Activated CD4-positive, CD25-positive, alpha-beta regulatory T cell treated with anti-CD3 and anti-CD28 coated beads, Interleukin-2, amount 50 U/mL, for 24 hours (primary cell): ENCODE data around the gene SNED1.

Experiments
- ATAC-seq, 2 donors: fragments of 150-1000 bp; cut with Tn5 transposase; one replicate each; pipeline ENCODE4 v1.10.0; 2021; ENCODE audit warnings: mild to moderate bottlenecking in 1 of 2, moderate library complexity in 1 of 2

Gene SNED1

DNA sequence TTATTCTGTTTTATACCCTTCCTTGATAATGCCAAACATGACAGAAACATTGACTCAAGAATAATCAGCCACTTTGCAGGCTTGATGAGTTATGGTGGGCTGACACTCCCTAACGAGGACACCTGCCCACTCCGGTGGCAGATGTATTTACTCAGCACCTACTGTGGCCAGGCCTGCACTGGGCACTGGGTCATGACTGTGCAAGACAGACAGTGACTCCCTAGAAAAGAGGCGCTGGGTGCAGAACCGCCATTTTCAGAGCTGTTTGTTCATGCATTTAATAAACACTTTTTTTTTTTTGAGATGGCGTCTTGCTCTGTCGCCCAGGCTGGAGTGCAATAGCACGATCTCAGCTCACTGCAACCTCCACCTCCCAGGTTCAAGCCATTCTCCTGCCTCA is 32.5 kb downstream of the SNED1 start:
- ATAC-seq = no peak

DNA sequence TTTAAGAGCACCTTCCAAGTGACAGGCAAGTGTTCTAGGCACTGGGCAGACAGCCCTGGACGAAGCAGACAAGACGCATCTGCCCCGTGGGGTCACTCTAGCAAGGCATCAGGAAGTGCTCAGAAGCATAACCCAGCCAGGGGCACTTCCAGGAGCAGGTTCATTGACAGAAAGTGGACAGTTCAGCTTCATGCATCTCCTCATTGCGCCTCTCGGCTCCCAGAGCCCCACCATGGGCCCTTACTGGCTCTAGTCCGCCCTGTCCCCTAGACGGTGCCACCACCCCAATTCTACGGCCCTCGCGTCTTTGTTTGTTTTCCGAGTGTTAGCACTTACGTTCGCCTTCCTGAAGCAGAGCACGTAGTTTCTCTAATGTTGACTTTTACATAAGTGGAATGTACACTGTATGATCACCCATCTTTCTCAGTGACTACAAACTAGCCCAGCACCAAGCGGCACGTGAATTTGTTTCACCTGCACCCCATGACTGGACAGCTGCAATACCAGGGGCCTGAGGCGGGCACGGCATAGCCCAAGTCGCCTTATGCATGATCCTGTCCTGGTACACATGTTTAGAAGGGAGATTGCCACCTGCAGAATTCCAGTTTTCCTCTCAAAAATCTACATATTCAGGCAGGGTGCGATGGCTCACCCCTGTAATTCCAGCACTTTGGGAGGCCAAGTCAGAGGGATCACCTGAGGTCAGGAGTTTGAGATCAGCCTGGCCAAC is 33.2 kb downstream of the SNED1 start:
- ATAC-seq = no peak

GRCh38 chr2:241033336-241033987 is 35.0 kb downstream of the SNED1 start:
- no peak for ATAC-seq

DNA sequence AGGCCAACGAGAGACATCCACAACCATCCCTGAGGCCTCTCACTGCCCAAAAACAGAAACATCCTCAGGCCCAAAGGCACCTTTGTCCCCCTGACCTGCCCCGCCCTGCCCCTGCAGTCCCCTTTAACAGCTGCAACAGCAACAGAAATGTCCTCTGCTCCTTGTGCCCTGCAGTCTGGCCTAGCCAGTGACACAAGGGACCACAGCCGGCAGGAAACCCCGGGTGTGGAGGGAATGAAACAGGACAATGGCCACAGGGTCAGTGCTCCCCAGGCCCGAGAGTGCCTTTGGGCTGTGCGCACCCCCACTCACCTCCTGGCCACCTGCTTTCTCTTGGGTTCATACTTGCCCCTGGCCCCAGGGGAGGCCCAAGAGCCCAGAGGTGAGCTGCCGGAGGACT is 35.6 kb downstream of the SNED1 start:
- ATAC-seq = no peak

DNA sequence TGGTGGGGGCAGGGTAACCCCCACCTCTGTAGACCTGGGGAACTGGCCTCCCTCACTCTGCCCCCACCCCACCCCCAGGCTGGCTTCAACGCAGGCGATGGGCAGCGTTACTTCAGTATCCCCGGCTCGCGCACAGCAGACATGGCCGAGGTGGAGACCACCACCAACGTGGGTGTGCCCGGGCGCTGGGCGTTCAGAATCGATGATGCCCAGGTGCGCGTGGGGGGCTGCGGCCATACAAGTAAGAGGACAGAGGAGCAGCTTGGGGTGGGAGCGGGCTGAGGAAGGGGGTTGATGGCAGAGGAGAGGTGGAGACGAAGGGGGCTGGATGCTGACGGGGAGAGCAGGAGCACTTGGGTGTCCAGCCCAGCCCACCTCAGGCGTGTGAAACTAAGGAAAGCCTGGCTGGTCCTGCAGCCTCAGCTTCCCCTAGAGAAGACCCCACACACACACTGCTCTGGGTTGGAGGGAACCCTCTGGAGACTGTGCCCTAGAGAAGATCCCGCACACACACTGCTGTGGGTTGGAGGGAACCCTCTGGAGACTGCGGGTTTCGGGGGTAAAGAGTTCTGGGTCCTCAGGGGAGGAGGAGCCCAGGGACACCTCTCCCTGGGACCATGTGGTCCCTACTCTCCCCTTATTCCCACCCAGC is 36.2 kb downstream of the SNED1 start:
- ATAC-seq = no peak

DNA sequence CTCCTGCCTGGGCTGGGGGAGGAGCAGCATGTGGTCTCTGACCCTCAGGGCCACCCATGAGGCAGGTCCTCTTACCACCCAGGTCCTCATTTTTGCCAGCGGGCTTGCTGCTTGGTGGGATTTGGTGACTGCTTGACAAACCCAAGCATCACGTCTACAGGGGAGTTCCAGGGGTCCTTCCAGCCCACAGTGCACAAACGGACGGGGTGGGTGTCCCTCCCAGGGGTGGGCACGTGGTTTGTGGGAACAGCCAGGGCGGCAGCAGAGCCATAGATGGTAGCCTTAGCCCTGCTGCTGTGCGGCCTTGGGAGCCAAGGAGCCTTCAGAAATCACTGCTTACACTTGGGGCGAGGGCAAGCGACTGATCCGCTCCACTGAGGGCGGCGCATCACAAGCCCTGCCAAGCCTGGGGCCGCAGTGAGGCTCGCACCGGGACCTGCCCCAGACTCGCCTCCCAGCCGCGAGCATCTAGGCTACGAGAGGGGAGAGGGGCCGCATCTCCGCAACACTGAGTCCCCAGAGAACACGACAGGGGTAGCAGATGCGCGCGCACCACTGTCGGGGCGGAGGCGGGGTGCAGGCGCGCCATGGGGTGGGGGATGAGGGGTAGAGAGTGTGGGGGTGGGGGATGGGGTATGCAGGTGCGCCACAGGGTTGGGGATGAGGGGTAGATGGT is 36.9 kb downstream of the SNED1 start:
- ATAC-seq = no peak

DNA sequence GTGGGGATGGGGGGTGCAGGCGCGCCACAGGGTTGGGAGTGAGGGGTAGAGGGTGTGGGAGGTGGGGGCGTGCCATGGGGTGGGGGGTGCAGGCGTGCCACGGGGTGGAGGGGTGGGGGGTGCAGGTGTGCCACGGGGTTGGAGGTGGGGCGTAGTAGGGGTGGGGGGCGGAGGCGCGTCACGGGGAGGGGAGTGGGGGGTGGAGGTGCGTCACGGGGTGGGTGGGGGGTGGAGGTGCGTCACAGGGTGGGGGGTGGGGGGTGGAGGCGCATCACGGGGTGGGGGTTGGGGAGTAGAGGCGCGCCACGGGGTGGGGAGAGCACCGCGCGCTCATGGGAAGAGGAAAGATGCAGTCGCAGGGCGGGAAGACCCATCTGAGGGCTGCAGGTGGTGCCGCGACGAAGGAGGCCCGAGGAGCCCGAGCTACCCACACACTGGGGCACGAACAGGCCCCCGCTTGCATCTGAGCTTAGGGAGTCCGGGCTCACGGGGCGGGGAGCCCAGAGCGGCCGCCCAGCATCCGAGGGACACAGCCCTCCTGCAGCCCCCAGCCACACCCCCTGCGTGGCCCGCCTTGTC is 37.5 kb downstream of the SNED1 start:
- peak; percentile 11 to 27 for ATAC-seq

DNA sequence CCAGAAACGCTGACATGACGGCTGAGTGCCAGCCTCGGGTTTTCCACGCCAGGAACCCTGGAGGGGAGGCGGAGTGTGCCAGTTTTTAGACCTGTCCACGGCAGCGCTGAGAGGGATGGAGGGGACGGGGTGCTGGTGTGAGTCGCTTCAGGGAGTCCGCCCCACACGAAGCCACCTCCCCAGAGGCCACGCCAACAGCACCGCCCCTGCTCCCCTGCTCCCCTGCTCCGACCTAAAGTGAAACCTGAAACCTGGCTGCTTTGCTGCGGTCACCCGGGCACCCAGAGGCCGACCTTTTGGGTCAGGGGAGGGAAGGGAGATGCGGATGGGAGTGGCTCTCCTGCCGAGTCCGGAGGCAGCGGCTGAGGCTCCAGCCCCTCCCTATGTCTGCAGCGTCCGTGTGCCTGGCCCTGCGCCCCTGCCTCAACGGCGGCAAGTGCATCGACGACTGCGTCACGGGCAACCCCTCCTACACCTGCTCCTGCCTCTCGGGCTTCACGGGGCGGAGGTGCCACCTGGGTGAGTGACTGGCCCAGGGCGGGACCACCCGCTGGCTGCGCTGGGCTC is 38.1 kb downstream of the SNED1 start:
- peak; percentile 81 to 83 for ATAC-seq

GRCh38 chr2:241036964-241037421 is 38.6 kb downstream of the SNED1 start:
- peak; percentile 12 to 15 for ATAC-seq

DNA sequence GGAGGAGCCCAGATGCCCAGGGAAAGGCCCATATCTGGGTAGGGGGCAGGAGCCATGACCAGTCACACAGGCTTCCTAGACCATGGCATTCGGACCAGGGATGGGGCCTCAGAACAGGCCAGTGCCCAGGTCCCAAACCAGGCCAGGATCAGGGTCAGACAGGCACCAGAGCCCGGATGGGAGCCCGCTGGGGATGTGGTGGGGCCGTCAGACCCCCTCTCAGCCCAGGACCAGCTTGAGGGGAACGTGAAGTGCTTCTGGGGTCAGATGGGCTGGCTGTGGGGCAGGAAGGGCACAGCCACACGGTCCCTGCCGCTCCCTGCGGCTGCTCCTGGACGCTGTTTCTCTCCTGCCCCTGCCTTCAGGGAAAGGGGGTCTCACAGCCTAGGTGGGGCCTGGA is 39.1 kb downstream of the SNED1 start:
- ATAC-seq = no peak

DNA sequence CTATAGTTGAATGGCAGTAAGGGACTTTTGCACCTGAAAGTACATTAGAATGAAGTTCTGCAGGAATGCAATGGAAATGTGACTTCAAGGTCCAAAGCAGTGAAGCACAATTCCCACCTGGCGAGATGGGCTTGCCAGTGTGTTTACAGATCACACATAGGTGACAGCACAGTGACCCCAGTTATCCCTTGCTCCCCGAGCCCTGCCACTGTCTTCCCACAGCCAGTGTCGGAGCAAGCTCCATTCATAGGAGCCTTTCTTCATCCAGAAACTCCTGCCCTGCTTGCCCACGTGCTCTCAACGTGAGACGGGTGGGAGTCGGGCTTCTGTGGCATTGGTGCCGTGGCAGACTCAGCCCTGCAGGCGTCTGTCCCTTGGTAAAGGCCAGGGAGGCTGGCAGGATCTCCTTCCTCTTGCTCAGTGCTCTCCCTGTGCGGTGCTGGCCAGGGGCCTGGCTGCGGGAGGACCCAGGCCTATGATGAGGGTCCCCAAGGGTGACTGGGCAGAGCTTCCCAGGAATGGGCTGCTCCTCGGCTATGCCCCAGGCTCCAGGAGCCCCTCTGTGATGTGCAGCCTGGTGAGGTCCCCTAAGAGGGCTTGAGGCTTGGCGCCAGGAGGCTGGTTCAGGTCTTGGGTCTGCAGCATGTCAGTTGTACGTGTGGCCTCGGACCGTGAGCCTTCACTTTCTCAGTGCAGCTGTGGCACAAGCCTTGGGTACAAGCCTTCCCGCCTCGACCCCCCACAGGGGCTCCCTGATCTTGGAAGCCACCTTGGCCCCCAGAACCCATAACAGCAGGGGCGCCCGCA is 40.2 kb downstream of the SNED1 start:
- ATAC-seq = no peak

GRCh38 chr2:241039416-241039815 is 41.0 kb downstream of the SNED1 start:
- no peak for ATAC-seq

DNA sequence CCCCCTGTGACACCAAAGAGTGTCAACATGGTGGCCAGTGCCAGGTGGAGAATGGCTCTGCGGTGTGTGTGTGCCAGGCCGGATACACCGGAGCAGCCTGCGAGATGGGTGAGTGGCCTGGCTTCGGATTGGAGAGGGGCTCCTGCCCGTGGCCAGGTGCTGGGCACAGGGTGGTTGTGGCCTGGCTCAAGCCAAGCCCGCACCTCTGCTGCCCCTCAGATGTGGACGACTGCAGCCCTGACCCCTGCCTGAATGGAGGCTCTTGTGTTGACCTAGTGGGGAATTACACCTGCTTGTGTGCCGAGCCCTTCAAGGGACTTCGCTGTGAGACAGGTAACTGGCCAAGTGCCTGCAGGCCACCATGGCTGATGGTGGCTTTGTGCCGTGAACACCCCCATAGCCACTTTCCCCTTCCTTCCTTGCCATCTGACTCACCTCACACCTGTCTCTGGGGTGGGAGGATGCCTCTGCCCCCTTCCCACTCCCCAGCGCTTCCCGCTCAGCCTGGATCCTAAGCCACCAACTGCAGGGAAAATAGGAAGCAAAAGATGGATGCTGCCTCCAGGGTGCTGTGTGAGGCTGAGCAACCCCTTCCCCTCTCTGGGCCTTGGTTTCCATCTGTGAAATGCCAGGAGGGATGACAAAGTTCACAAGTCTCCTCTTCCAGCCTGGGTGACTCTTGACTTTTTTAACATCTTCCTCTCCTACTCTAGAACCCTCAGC is 41.8 kb downstream of the SNED1 start:
- no peak for ATAC-seq

DNA sequence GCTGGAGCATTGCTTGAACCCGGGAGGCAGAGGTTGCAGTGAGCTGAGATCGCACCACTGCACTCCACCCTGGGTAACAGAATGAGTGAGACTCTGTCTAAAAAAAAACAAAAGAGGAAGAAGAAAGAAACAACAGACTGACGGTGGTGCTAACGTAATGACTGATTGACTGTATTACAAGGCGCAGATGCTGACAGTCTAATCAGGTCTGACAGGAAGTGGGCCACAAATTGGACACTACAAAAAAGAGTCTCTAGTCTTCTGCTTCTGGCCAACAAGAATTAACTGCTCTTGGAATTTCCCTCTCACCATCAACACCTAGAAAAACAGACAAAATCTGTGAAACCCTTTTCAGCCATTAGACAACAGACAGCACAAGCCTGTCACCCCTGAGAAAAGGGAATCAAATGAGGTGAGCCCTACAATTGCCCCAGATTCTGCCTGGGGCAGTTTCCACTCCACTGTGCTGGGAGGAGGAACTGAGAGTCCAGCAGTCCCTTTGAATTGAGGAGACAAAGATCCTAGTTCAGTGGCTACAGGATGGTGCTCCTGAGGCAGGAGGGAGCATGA is 43.3 kb downstream of the SNED1 start:
- ATAC-seq = peak; percentile 54 to 74

DNA sequence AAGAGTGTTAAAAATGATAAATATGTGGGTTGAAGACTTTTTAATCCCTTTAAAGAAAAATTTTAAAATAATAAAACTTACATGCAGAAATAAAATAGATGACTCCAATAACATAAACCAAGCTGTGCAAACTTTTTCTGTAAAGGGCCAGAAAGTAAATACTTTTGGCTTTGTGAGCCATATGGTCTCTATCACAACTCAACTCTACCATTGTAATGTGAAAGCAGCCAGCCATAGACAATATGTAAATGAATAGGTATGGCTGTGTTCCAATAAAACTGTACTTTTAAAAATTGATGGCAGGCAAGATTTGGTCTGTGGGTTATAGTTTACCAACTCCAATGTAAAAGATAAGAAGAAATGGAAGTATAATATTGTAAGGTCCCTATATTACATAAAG is 45.2 kb downstream of the SNED1 start:
- no peak for ATAC-seq

DNA sequence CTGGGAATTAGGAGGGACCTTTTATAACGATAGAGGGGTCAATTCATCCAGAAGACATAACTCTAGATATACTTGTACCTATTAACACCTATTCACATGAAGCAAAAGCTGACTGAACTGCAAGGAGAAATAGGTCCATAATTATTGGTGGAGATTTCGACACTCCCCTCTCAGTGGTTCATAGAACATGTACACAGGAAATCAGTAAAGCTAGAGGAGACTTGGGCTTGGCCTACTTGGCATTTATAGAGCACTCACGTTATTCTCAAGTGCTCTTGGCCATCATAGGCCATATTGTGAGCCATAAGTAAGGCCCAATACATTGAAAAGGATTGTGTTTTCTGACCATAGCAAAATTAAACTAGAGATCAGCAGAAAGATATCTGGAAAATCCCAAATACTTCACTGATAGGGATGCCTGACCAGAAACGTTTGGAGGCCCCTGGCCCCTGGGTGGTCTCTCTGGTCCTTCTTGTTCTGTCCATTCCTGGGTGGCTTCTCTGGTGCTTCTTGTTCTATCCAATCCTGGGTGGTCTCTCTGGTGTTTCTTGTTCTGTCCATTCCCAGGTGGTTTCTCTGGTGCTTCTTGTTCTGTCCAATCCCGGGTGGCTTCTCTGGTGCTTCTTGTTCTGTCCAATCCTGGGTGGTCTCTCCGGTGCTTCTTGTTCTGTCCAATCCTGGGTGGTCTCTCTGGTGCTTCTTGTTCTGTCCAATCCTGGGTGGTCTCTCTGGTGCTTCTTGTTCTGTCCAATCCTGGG is 49.0 kb downstream of the SNED1 start:
- no peak for ATAC-seq

- no peak for ATAC-seq
Measured at GRCh38 chr2:241048149-241048948, 49.9 kb downstream of the SNED1 start.

- no peak for ATAC-seq
Measured at GRCh38 chr2:241048949-241049343, 50.5 kb downstream of the SNED1 start.
